ENCODE measurements around the gene TCN1. TPM values are rescaled to one million over a fixed set of nuclear protein-coding genes. Genes with fewer than 3 reads are reported as not detected.
"Not testable (repeated sequence)": the region's sequence is repeated elsewhere in the genome, so short reads cannot be mapped to it uniquely, and the experiment has no call there.

TCN1 gene
- total RNA-seq, 1 experiment from 2014 or later, result not detected

- H3K9ac ChIP-seq (ENCODE audit: low read length); H2AFZ ChIP-seq (ENCODE audit: low read length); H3K79me2 ChIP-seq (ENCODE audit: low read length); H3K27ac ChIP-seq (ENCODE audit: low read length); H3K9me3 ChIP-seq (ENCODE audit: low read length); H4K20me1 ChIP-seq (ENCODE audit: insufficient read depth, low read depth, low read length); H3K27me3 ChIP-seq (ENCODE audit: low read length); H3K4me3 ChIP-seq (ENCODE audit: low read length); H3K36me3 ChIP-seq (ENCODE audit: insufficient read depth, low read length); DNase-seq; H3K4me1 ChIP-seq (ENCODE audit: low read length); H3K4me2 ChIP-seq (ENCODE audit: low read depth, low read length, poor library complexity, severe bottlenecking); H3K9me2 ChIP-seq (replicated peaks; ENCODE audit: insufficient read depth, low read length): not testable (repeated sequence)
These were observed 14.9 kb downstream of the TCN1 start for GRCh38 chr11:59851416-59851815.

- H3K4me2 ChIP-seq (ENCODE audit: low read depth, low read length, poor library complexity, severe bottlenecking); H3K4me3 ChIP-seq (ENCODE audit: low read length); H3K9me3 ChIP-seq (ENCODE audit: low read length); H4K20me1 ChIP-seq (ENCODE audit: insufficient read depth, low read depth, low read length); H3K27ac ChIP-seq (ENCODE audit: low read length); H3K36me3 ChIP-seq (ENCODE audit: insufficient read depth, low read length); H3K9me2 ChIP-seq (replicated peaks; ENCODE audit: insufficient read depth, low read length); H3K4me1 ChIP-seq (ENCODE audit: low read length); H3K79me2 ChIP-seq (ENCODE audit: low read length); H3K9ac ChIP-seq (ENCODE audit: low read length); H3K27me3 ChIP-seq (ENCODE audit: low read length); DNase-seq; H2AFZ ChIP-seq (ENCODE audit: low read length): not testable (repeated sequence)
These were observed 16.7 kb downstream of the TCN1 start for GRCh38 chr11:59849551-59849950.

GRCh38 chr11:59849129-59849528 is 17.2 kb downstream of the TCN1 start:
- no peak for DNase-seq
- Histone ChIP-seq H3K79me2 (ENCODE audit: low read length) (no peaks in the 10 kb centered on the region), H3K36me3 (ENCODE audit: insufficient read depth, low read length) (no peaks in the 10 kb centered on the region), H3K9ac (ENCODE audit: low read length) (no peak overlapping the region), H3K9me3 (ENCODE audit: low read length) (no peaks in the 10 kb centered on the region), H3K27ac (ENCODE audit: low read length) (no peak overlapping the region), H3K9me2 (replicated peaks; ENCODE audit: insufficient read depth, low read length) (no peaks in the 10 kb centered on the region), H3K4me2 (ENCODE audit: low read depth, low read length, poor library complexity, severe bottlenecking) (no peak overlapping the region), H3K27me3 (ENCODE audit: low read length) (no peaks in the 10 kb centered on the region), H4K20me1 (ENCODE audit: insufficient read depth, low read depth, low read length) (no peaks in the 10 kb centered on the region), H3K4me3 (ENCODE audit: low read length) (no peak overlapping the region), H3K4me1 (ENCODE audit: low read length) (no peaks in the 10 kb centered on the region), H2AFZ (ENCODE audit: low read length) (no peak overlapping the region)

DNA sequence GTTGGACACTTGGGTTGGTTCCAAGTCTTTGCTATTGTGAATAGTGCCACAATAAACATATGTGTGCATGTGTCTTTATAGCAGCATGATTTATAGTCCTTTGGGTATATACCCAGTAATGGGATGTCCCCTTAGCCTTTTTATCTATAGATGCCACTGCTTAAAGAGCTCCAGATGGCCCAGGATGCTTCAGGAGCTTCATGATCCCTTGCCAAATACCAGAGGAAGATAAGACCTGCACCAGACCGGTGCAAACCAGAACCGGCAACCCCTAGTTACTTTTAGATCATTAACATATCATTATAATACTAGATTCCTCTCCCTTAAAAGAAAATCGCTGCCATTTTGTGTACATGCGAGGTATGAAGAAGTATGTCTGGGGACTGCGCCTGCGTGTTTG is 17.8 kb downstream of the TCN1 start:
- not testable (repeated sequence) for H3K79me2 ChIP-seq (ENCODE audit: low read length); H3K4me3 ChIP-seq (ENCODE audit: low read length); H3K9ac ChIP-seq (ENCODE audit: low read length); H4K20me1 ChIP-seq (ENCODE audit: insufficient read depth, low read depth, low read length); H3K27ac ChIP-seq (ENCODE audit: low read length); H3K4me1 ChIP-seq (ENCODE audit: low read length); H3K36me3 ChIP-seq (ENCODE audit: insufficient read depth, low read length); H3K27me3 ChIP-seq (ENCODE audit: low read length); H3K9me2 ChIP-seq (replicated peaks; ENCODE audit: insufficient read depth, low read length); DNase-seq; H3K4me2 ChIP-seq (ENCODE audit: low read depth, low read length, poor library complexity, severe bottlenecking); H2AFZ ChIP-seq (ENCODE audit: low read length); H3K9me3 ChIP-seq (ENCODE audit: low read length)

- no peak overlapping the region for H3K4me3 ChIP-seq (ENCODE audit: low read length)
- no peak overlapping the region for H3K9ac ChIP-seq (ENCODE audit: low read length)
- H3K4me2 ChIP-seq (ENCODE audit: low read depth, low read length, poor library complexity, severe bottlenecking), result no peak overlapping the region
- DNase-seq, result no peak
- no peaks in the 10 kb centered on the region for H4K20me1 ChIP-seq (ENCODE audit: insufficient read depth, low read depth, low read length)
- no peaks in the 10 kb centered on the region for H3K27me3 ChIP-seq (ENCODE audit: low read length)
- no peaks in the 10 kb centered on the region for H3K9me3 ChIP-seq (ENCODE audit: low read length)
- no peak overlapping the region for H2AFZ ChIP-seq (ENCODE audit: low read length)
- no peaks in the 10 kb centered on the region for H3K79me2 ChIP-seq (ENCODE audit: low read length)
- H3K27ac ChIP-seq (ENCODE audit: low read length), result no peak overlapping the region
- no peaks in the 10 kb centered on the region for H3K9me2 ChIP-seq (replicated peaks; ENCODE audit: insufficient read depth, low read length)
- H3K4me1 ChIP-seq (ENCODE audit: low read length), result no peaks in the 10 kb centered on the region
- H3K36me3 ChIP-seq (ENCODE audit: insufficient read depth, low read length), result no peaks in the 10 kb centered on the region
These were observed 18.7 kb downstream of the TCN1 start for GRCh38 chr11:59847626-59848025.

DNA sequence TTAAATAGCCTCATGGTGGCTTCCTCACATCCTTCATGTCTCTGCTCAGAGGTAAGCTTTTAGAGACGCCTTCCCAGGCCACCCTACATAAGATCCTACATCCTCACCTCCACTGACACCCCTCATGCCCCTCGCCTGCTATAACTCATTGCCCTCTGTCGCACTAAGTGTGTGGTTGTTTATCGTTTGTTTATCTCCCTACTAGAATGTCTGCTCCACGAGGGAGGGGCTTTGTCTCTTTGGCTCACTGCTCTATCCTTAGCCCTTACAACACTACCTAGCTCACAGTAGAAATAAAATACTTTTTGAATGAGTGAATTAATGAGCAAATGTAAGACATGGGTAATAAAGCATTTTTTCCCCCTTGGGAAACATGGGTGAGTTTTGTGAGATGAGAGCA is 19.7 kb downstream of the TCN1 start:
- Histone ChIP-seq H2AFZ (ENCODE audit: low read length) (no peak overlapping the region), H3K9ac (ENCODE audit: low read length) (no peak overlapping the region), H3K9me2 (replicated peaks; ENCODE audit: insufficient read depth, low read length) (no peaks in the 10 kb centered on the region), H4K20me1 (ENCODE audit: insufficient read depth, low read depth, low read length) (no peaks in the 10 kb centered on the region), H3K27ac (ENCODE audit: low read length) (no peak overlapping the region), H3K4me2 (ENCODE audit: low read depth, low read length, poor library complexity, severe bottlenecking) (no peak overlapping the region), H3K4me1 (ENCODE audit: low read length) (no peaks in the 10 kb centered on the region), H3K36me3 (ENCODE audit: insufficient read depth, low read length) (no peaks in the 10 kb centered on the region), H3K27me3 (ENCODE audit: low read length) (no peaks in the 10 kb centered on the region), H3K9me3 (ENCODE audit: low read length) (no peaks in the 10 kb centered on the region), H3K4me3 (ENCODE audit: low read length) (no peak overlapping the region), H3K79me2 (ENCODE audit: low read length) (no peaks in the 10 kb centered on the region)
- no peak for DNase-seq

- H3K27me3 ChIP-seq (ENCODE audit: low read length), result no peaks in the 10 kb centered on the region
- no peak within 1 kb of the TSS for H3K9ac ChIP-seq (ENCODE audit: low read length)
- H4K20me1 ChIP-seq (ENCODE audit: insufficient read depth, low read depth, low read length), result no peaks in the 10 kb centered on the region
- no peak for DNase-seq
- no peaks in the 10 kb centered on the region for H3K9me3 ChIP-seq (ENCODE audit: low read length)
- no peaks in the 10 kb centered on the region for H3K79me2 ChIP-seq (ENCODE audit: low read length)
- H3K4me1 ChIP-seq (ENCODE audit: low read length), result no peaks in the 10 kb centered on the region
- H3K4me2 ChIP-seq (ENCODE audit: low read depth, low read length, poor library complexity, severe bottlenecking), result no peak within 1 kb of the TSS
- no peak within 1 kb of the TSS for H3K4me3 ChIP-seq (ENCODE audit: low read length)
- no peaks in the 10 kb centered on the region for H3K9me2 ChIP-seq (replicated peaks; ENCODE audit: insufficient read depth, low read length)
- no peak within 1 kb of the TSS for H2AFZ ChIP-seq (ENCODE audit: low read length)
- H3K36me3 ChIP-seq (ENCODE audit: insufficient read depth, low read length), result no peaks in the 10 kb centered on the region
- H3K27ac ChIP-seq (ENCODE audit: low read length), result no peak within 1 kb of the TSS
These were observed 20.9 kb downstream of the TCN1 start, which contains the start of gene CBLIF for GRCh38 chr11:59845399-59845798. Gene CBLIF, minus strand, starts transcription at chr11:59845499. Its CDS starts 46 bp downstream, at chr11:59845453.

DNA sequence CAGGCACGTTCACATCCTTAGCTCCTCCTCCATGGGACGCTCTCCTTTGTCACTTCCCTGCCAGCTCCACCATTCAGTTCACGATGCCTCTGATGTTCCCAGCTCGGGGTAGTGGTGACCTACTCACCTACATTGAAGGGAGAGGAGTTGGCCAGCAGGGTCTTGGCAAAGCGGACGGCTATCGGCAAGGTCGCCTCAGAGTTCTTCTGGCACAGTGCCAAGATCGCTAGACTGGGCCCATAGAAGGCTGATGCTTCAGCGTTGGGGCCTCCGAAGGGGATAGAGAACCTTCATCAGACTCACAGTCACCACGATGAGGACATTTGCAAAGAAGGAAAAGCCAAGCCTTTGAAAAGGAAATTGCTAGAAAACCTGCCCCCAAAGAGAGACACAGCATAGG is 24.0 kb downstream of the TCN1 start:
- H3K9me3 ChIP-seq (ENCODE audit: low read length), result no peaks in the 10 kb centered on the region
- H3K9me2 ChIP-seq (replicated peaks; ENCODE audit: insufficient read depth, low read length), result no peaks in the 10 kb centered on the region
- no peak for DNase-seq
- no peak overlapping the region for H3K4me2 ChIP-seq (ENCODE audit: low read depth, low read length, poor library complexity, severe bottlenecking)
- no peak overlapping the region for H3K4me3 ChIP-seq (ENCODE audit: low read length)
- no peak overlapping the region for H3K9ac ChIP-seq (ENCODE audit: low read length)
- no peak overlapping the region for H3K27ac ChIP-seq (ENCODE audit: low read length)
- no peaks in the 10 kb centered on the region for H4K20me1 ChIP-seq (ENCODE audit: insufficient read depth, low read depth, low read length)
- no peaks in the 10 kb centered on the region for H3K4me1 ChIP-seq (ENCODE audit: low read length)
- no peak overlapping the region for H2AFZ ChIP-seq (ENCODE audit: low read length)
- H3K36me3 ChIP-seq (ENCODE audit: insufficient read depth, low read length), result no peaks in the 10 kb centered on the region
- no peaks in the 10 kb centered on the region for H3K79me2 ChIP-seq (ENCODE audit: low read length)
- H3K27me3 ChIP-seq (ENCODE audit: low read length), result no peaks in the 10 kb centered on the region

DNA sequence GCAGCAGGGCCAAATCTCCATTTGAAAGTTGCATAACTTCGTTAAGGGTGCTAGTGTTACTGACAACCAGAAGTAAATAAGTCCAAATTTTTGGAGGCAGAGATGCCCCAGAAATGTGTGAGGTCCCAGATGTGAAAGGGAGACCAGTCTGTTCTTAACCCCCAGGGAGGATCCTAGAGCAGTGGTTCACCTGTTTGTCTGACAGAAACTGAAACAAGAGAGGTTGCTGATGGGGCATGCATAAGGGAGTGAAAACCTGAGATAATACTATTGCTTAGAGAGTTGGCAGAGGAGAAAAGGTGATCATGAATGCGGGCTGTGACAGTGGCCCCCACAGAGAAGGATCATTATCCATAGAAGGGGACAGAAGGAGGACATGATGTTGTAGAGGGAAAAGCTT is 24.8 kb downstream of the TCN1 start:
- DNase-seq, result no peak
- Histone ChIP-seq H3K4me2 (ENCODE audit: low read depth, low read length, poor library complexity, severe bottlenecking) (no peak overlapping the region), H3K9me3 (ENCODE audit: low read length) (no peaks in the 10 kb centered on the region), H2AFZ (ENCODE audit: low read length) (no peak overlapping the region), H3K27ac (ENCODE audit: low read length) (no peak overlapping the region), H4K20me1 (ENCODE audit: insufficient read depth, low read depth, low read length) (no peaks in the 10 kb centered on the region), H3K27me3 (ENCODE audit: low read length) (no peaks in the 10 kb centered on the region), H3K4me3 (ENCODE audit: low read length) (no peak overlapping the region), H3K36me3 (ENCODE audit: insufficient read depth, low read length) (no peaks in the 10 kb centered on the region), H3K79me2 (ENCODE audit: low read length) (no peaks in the 10 kb centered on the region), H3K9me2 (replicated peaks; ENCODE audit: insufficient read depth, low read length) (no peaks in the 10 kb centered on the region), H3K4me1 (ENCODE audit: low read length) (no peaks in the 10 kb centered on the region), H3K9ac (ENCODE audit: low read length) (no peak overlapping the region)
